Stimulated activated CD8-positive, alpha-beta memory T cell treated with anti-CD3 and anti-CD28 coated beads, Interleukin-7, amount 100 ng/mL, for 1 hour (primary cell): ENCODE data around the gene FEV.
A peak's percentile ranks its signal among the peaks of the same experiment; 100 is the strongest.

Experiments used
- DNase-seq, 2 donors: peaks; one replicate each; pipeline ENCODE4 v3.0.0-alpha.2; 2020; ENCODE audit warnings: low read depth in 2 of 2

Gene FEV

DNA sequence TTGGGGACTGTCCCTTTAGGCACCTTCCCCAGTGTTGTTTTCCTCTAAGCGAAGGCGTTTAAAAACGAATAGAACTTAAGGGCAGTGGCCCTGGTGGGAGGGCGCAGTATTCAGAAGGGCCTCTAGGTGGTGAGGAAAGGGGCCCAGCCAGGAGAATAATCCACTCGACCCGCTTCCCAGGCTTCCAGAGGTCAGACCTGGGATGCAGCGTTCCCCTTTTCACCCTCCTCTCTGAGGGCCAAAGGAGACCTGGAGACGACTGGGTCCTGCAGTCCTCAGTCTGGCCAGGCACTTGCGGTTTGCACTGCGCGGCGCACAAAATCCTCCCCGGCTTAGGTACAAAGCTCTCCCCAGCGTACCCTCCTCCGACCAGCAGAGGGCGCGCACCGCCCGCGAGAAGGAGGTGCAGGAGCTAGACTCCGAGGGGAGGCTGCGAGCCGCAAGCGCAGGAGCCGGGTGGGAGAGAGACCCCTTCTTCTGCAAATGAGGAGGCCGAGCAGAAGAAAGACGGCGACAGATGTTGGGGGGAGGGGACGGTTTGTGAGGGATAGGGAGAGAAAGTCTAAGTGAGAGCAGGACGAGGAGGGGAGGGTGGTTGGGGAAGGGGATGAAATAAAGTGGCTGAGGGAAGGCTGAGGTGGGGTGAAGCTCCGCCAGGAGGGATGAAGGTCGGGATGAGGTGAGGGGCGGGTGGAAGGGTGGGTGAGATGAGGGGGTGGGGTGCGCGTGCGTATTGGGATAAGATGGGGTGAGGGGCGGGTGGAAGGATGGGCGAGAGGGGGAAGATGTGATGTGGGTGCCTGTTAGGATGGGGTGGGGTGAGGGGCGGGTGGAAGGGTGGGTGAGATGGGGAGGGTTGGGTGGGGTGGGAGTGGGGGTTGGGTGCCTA, 4.9 kb downstream of the FEV start:
- DNase-seq, result peak; percentile 63 to 68

GRCh38 chr2:218975060-218975777, 9.8 kb downstream of the FEV start:
- DNase-seq, result no peak

GRCh38 chr2:218970894-218971293, 14.1 kb downstream of the FEV start:
- no peak for DNase-seq

- no peak for DNase-seq
Observed at GRCh38 chr2:218964041-218964771, 20.8 kb downstream of the FEV start.

DNA sequence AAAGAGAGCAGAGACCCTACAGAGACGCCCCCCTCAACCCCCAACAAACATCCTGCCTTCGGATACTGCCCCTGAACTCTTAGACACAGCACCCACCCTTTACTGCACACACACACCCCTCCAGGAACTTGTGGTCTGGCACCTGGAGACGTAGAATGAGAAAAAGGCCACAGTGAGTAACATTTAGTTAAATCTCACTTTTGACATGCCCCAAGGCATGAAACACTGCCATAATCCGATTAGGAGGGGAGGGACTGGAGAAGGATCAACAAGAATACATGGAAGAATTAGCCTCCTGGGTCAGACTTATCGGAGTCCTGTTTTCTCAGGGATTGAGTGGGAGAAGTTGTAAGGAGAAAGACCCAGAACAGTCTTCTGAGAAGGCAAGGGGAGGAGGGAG, 21.4 kb downstream of the FEV start:
- DNase-seq, result no peak

- peak; percentile 23 to 37 for DNase-seq
Observed at GRCh38 chr2:218962859-218963492, 22.0 kb downstream of the FEV start.

DNA sequence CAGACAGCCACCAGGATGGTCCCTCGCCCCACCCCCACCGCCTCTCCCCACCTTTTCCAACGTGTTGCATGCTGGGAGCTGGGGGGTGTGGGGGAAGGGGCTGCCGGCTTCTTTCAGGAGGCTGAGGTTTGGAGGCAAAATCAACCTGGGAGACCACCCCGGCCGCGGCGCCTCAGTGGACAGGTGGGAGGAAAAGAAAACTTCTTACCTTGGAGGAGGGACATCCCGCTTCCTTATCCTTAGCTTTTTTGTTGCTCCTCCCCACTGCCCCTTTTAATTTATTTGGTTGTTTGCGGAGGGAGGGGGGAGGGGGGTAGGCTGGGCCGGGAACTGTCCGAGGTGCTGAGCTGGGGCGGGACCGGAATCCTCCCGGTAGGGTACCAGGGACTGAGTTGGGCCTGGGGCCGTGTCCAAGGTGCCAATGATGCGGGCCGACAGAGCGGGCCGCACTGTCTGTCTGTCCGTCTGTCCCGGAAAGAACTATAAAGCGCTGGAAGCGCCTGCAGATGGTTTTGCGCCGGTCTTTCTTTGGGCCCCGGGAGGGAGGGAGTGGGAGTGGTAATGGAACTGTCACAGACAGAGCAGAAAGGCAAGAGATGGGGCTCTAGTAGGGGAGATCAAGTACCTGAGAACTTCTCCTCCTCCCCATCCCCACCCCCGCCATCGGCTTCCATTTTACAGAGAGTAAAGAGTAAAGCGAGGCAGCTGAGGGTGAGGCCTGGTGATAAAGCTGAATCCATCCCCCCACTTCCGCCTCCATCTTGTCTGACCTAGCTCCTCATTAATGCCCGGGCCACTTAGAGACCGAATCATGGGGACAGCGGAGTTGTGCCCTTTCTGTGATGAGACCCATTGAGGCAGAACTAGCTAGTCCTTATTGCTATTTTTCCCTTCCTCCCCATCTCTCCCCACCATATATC, 23.1 kb downstream of the FEV start:
- no peak for DNase-seq

- no peak for DNase-seq
Observed at GRCh38 chr2:218961229-218961628, 23.8 kb downstream of the FEV start.

DNA sequence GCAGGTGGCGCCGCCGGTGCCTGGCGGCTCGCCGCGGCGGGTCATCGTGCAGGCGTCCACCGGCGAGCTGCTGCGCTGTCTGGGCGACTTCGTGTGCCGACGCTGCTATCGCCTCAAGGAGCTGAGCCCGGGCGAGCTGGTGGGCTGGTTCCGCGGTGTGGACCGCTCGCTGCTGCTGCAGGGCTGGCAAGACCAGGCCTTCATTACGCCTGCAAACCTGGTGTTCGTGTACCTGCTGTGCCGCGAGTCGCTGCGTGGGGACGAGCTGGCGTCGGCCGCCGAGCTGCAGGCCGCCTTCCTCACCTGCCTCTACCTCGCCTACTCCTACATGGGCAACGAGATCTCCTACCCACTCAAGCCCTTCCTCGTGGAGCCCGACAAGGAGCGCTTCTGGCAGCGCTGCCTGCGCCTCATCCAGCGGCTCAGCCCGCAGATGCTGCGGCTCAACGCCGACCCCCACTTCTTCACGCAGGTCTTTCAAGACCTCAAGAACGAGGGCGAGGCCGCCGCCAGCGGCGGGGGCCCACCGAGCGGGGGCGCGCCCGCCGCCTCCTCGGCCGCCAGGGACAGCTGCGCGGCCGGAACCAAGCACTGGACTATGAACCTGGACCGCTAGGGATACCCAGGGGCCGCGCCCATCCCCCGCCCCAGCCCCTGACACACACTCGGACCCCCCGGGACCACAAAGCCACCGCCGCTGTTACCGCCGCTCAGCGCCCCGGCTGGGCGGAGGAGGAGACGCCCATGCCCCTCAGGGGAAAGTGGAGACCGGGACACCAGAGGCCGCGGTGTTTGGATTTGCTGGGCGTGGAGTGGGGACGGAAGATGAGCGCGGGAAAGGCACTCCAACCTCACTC, 24.4 kb downstream of the FEV start:
- no peak for DNase-seq

DNA sequence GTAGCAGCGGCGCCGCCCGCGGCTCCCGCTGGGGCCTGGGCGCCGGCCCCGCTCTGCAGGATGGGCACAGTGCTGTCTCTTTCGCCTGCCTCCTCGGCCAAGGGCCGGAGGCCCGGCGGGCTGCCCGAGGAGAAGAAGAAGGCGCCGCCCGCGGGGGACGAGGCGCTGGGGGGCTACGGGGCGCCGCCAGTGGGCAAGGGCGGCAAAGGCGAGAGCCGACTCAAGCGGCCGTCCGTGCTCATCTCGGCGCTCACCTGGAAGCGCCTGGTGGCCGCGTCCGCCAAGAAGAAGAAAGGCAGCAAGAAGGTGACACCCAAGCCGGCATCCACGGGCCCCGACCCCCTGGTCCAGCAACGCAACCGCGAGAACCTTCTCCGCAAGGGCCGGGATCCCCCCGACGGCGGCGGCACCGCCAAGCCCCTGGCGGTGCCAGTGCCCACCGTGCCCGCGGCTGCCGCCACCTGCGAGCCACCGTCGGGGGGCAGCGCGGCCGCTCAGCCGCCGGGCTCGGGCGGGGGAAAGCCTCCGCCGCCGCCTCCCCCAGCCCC, 25.1 kb downstream of the FEV start:
- no peak for DNase-seq

DNA sequence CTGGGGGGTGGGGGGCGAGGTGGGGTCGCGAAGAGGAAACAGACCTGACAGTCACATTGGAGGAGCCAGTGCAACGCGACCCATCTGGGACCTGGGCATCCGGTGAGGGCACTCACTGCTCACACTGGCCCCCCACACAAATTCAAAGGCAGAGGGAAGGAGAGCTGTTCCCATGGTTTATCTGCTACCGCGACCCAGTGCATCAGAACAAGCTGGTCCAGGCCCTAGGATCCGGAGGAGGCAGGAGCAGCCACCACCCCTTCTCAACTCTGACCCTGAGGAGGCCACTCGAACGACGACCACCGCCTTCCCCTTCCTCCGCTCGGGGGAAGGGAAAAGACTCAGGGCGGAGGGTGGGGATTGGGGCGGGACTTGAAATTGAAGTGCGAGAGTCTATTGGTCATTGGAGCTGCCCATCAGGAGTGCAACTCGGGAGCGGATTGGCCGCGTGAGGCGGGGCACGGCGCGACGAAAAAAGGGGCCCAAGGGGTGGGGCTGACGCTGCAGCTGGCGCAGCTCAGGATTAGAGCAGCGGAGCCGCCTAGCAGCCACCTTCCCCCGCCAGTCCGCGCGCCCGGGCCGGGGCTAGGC, 25.7 kb downstream of the FEV start, which contains the start of gene CDK5R2:
Gene CDK5R2 (plus strand): TSS at position 526 of the 591 bp plus-strand sequence. CDS start 155 bp downstream, outside the sequence.
- DNase-seq, result peak in 1 of 2 donors; percentile 23

GRCh38 chr2:218958276-218958675, 26.7 kb downstream of the FEV start:
- no peak for DNase-seq

- DNase-seq, result no peak
Observed at GRCh38 chr2:218957671-218958070, 27.3 kb downstream of the FEV start.

GRCh38 chr2:218956039-218956438, 28.9 kb downstream of the FEV start:
- DNase-seq, result no peak

- no peak for DNase-seq
Observed at GRCh38 chr2:218954541-218955300, 30.3 kb downstream of the FEV start.

DNA sequence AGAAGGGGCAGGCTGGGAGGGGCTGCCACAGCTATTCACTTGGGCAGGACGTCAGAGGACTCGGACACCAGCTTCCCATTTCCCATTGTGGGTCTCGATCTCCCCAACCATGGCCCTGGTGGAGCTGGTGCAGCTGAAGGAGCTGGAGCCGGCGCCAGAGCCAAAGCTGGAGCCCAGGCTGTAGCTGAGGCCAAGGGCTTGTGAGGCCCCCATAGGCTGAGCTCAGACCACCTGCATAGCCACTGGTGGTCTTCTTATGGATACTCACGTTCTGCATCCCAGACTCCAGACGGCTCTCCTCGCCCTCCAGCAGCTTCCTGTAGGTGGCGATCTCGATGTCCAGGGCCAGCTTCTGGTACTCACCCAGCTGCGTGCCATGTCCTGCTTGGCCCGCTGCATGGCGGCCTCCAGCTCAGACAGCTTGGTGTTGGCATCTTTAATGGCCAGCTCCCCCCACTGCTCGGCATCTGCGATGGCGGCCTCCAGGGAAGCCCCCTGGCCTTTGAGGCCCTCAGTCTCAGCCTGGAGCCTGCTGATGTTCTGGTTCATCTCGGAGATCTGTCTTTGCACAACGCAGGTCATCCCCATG, 31.5 kb downstream of the FEV start:
- DNase-seq, result no peak

GRCh38 chr2:218952160-218952559, 32.8 kb downstream of the FEV start:
- DNase-seq, result no peak

- DNase-seq, result no peak
Observed at GRCh38 chr2:218946621-218947020, 38.4 kb downstream of the FEV start.
